GM08714 (cell line): ENCODE results near the gene SDCCAG8.

Experiments used
- H3K4me3 ChIP-seq: fragments of 200-500 bp; sonication (Bioruptor generic); 2 replicates; pipeline ENCODE4 v1.5.1; 2014; ENCODE audit warnings: mild to moderate bottlenecking, low read length, inconsistent platforms
- ZNF274 ChIP-seq: IDR thresholded peaks from 2 replicates; pipeline ENCODE4 v1.6.1; 2012; ENCODE audit warnings: mild to moderate bottlenecking, low read depth, low read length

The SDCCAG8 gene

DNA sequence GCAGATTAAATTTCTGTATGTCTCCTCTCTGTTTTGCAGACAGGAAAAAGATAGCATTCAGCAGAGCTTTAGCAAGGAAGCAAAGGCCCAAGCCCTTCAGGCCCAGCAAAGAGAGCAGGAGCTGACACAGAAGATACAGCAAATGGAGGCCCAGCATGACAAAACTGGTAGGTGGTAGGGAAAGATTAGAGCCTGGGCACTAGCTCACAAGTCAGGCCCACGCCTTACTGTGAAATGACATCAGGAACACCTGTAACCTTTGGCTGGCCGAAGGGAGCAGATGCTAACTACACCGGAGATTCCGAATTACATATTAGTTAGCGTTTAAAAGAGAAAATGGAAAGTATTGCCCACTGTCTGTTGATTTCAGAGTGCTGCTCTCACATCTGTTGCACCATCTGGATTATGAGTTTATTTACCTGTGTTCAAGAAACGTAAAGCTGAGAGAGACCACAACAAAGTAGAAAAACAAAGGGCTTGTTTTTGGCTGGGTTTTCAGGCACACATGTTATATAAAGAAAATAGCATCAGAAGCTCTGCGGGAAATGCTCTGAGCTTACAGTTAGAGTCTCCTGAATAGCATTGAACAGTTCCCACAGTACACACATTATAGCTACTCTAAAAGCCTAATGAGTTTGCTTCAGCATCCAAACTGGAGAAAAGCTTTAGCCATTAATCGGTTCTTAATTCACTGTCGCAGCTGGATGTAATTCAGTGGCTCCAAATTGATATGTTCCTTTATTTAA lies 160.0 kb downstream of the SDCCAG8 start:
- TF ChIP-seq ZNF274 = no peak
- H3K4me3 ChIP-seq = no peak overlapping the region

DNA sequence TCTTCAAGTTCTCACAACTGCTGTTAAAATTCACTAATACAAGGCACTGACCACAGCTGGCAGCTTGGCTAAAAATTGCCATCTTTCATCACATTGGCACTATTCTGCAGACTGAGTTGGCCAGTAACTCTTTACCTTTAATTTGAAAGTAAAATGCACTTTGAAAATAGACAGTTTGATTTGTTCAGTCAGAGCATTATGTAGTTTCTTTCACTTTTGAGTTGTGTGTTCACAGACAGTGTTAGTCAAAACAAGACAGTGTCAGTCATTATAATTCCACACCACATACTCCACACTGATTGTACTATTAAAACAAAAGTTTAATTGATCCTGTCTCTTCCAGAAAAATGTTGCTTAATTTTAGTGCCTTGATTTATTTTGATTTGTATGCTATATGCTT lies 160.7 kb downstream of the SDCCAG8 start:
- TF ChIP-seq ZNF274 = no peak
- H3K4me3 ChIP-seq = no peak overlapping the region

DNA sequence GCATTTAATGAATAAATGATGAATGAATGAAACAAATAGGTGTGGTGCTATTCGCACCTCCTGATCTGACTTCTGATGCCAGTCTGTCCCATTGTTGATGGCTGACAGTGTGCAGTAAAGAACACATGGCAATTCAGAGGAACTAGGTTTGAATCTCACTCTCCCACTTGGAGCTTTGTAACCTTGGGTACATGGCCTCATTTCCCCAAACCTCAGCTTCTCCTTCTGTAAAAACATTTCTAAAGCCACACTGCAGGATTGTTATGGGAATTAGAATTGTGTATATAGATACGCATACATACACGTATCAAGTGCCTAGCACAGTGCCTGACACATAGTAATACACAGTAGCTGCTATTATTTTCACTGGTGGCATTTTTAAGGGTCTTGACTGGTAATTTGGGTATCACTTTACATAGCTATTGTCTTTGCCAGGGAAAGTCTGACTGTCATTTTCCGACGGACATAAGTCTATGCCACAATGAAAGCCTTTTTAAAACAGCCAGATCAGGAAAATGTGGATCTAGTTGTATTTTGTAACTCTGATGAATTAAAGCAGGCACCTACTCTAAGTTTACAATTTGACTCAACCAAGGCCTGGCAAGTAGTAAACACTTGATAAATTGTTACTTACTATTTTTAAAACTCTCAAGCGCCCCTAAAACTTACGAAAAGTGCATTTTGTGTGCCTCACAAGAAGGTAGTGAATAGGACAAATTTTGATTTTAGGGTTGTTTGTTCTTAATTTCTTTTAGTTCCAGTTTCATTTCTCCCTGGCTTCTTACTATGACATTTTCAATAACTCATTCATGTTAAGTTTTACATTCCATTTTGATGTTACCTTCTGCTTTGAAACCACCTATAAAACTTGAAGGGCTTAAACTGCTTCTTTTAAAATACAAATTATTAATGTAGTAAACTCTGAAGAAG lies 164.4 kb downstream of the SDCCAG8 start:
- no peak for TF ChIP-seq ZNF274
- H3K4me3 ChIP-seq = no peak overlapping the region

DNA sequence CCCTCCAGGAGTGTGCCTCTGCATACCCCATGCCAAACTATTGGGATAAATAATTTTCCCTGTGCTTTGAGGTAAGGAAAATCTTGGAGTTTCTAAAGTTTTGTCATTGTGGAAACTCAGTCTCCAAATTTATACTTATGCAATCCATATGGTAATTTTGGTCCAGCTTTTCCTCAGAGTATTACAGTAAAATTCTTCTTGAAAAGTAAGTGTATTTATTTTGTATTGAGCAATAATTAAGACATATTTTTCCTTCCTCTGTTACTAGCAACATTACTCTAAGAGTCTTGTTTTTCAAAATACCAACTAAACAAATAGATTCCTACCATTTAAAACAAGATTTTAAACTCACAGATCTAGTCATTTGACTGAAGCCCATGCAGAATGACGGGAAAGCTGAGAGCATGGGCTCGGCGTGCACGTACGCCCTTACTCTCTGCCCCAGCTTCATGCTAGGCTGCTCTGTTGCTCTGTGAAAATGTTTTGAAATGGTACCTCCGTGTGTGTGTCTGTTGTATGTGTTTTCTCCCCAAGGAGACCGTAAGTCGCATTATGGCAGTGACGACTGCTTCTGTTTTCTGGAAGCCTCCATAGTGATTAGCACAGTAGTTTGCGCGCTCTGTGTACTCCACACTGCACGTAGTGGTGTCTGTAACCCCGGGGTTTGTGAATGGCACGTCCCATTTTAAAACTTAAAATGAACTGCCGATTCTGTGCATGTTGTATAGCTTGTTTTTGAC lies 165.3 kb downstream of the SDCCAG8 start:
- TF ChIP-seq ZNF274 = no peak
- peak overlapping the region; percentile 20; the same call in 1 of the 2 replicates for H3K4me3 ChIP-seq

GRCh38 chr1:243421784-243422183 lies 165.9 kb downstream of the SDCCAG8 start:
- peak overlapping the region; percentile 20; the same call in 1 of the 2 replicates for H3K4me3 ChIP-seq
- TF ChIP-seq ZNF274 = no peak

DNA sequence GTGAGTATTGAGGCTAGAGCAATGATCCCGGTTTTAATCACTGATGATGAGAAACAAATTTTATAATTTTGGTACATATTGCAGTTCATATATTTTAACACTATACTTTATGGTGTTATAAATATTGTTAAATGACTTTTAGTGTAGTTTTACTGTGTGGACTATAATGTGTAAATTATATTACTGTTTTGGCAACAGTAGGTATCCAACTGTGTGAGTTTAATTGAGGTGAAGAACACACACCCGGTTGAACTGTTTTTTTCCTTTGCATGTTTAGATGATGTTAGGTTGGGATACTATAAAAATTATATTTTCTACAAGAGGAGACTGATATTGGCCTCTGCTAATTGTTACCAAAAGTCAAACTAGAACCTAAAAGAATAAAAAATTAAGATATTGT lies 166.5 kb downstream of the SDCCAG8 start:
- no peak for TF ChIP-seq ZNF274
- H3K4me3 ChIP-seq = no peak overlapping the region

- TF ChIP-seq ZNF274 = no peak
- no peak overlapping the region for H3K4me3 ChIP-seq
Observed at GRCh38 chr1:243428084-243428483, 172.2 kb downstream of the SDCCAG8 start.

GRCh38 chr1:243428617-243429342 lies 172.9 kb downstream of the SDCCAG8 start:
- no peak overlapping the region for H3K4me3 ChIP-seq
- TF ChIP-seq ZNF274 = no peak

DNA sequence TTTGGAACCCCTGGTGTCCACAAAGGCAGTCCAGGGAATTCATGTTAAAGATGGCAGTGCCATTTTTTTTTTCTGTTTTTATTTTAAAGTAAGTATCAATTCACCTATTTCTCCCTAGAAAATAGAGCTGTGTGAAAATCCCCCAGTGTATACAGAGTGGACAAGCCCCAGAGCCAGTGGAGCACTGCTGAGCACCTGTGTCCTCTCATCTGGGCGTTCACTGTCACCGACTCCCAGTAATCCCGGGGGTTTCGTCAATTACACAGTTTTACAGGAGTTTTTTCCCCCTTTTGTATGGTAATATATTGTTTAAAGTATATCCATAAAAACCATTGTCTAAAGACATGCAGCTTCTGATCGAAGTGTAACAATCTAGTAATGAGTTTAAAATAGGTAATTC lies 175.8 kb downstream of the SDCCAG8 start:
- TF ChIP-seq ZNF274 = no peak
- H3K4me3 ChIP-seq = no peak overlapping the region

DNA sequence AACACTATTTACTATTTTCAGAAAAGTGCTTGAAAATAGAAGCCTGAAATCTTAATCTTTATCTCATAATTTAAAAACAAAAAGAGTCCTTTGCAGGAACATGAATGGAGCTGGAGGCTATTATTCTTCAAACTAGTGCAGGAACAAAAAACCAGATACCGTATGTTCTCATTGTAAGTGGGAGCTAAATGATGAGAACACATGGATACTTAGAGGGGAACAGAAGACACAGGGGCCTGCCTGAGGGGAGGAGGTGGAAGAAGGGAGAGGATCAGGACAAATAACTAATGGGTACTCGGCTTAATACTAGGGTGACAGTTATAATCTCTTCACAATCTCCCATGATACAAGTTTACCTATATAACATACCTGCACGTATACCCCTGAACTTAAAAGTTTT lies 176.3 kb downstream of the SDCCAG8 start:
- H3K4me3 ChIP-seq = no peak overlapping the region
- TF ChIP-seq ZNF274 = no peak

GRCh38 chr1:243433737-243434370 lies 178.0 kb downstream of the SDCCAG8 start:
- no peak for TF ChIP-seq ZNF274
- H3K4me3 ChIP-seq = no peak overlapping the region

DNA sequence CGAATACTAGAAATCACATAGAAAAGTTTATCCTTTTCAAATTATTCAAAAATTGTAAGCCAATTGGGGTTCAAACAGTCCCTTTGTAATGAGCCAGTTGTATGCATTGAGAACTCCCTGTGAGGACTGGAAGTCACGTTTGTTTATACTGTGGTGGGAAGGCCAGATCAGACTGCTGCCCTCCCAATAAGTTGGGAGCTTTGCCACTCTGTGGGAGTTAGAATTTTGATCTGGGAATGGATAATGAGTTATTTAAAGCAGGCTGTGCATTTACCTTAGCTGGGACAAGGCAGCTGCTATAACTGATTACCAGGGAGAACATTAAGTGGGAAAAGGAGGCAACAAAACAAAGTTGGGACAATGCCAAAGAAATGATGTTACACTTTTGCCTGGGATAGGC lies 178.8 kb downstream of the SDCCAG8 start:
- H3K4me3 ChIP-seq = no peak overlapping the region
- TF ChIP-seq ZNF274 = no peak

DNA sequence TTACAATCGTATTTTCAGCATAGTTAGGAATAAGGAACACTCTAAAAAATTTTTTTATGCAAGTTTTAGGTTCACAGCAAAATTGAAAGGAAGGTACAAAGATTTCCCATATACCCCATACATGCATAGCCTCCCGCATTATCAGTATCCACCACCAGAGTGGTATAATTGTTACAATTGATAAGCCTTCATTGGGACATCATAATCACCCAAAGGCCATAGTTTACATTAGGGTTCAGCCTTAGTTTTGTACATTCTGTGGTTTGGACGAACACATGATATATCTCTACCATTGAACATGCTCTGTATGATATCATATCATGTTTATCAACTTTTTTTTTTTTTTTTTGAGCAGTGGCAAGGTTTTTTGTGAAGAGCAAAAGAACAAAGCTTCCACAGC lies 180.0 kb downstream of the SDCCAG8 start:
- TF ChIP-seq ZNF274 = no peak
- H3K4me3 ChIP-seq = no peak overlapping the region
